SU-DHL-6 (cell line): ENCODE measurements around the gene PCSK2.

Experiments
- EZH2phosphoT487 ChIP-seq: fragments of 200-600 bp; sonication (generic), shearing (Covaris generic); conservative IDR thresholded peaks from 2 replicates; pipeline ENCODE4 v1.6.1; 2018; ENCODE audit warnings: mild to moderate bottlenecking, antibody characterized with exemption, low read length, moderate library complexity, mixed read lengths
- TF ChIP-seq, protein P1 (sequence below): fragments of 200-600 bp; sonication (generic); IDR thresholded peaks from one replicate; pipeline ENCODE4 v1.5.1; 2017; ENCODE audit warnings: antibody characterized with exemption, mild to moderate bottlenecking, low read length, moderate library complexity; ENCODE audit not compliant: insufficient read depth, poor library complexity, severe bottlenecking

DNA sequence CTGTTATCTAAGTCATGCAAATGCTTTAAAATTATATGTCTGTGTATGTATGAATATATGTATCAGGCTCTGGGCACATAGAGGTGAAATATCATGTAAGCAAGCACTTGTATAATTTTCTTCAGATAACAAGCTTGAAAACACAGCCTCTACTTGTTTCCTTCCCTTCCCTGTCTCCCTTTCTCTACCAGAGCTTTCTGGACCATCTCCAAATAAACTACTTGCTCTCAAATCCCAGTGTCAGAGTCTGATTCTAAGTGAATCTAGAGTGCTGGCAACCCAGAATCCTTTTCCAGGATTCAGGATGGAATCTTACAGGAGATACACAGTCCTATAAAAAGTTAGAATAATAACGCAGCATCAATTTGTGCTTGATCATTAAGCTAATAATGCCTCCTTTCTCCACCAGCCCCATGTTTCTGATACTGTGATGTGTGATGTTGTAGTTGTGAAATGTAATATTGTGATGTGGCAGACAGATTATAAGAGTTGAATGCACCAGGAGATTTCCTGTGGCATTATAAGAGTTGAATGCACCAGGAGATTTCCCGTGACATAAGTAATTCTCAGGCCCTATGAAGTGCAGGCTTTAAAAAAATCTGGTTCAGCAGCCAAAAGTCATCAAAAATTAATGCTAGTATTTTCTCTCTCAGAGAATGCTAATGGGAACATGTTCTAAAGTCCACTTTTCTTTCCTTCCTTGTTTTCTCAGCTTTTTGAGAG, 89.6 kb downstream of the PCSK2 start:
- TF ChIP-seq, protein P1, sequence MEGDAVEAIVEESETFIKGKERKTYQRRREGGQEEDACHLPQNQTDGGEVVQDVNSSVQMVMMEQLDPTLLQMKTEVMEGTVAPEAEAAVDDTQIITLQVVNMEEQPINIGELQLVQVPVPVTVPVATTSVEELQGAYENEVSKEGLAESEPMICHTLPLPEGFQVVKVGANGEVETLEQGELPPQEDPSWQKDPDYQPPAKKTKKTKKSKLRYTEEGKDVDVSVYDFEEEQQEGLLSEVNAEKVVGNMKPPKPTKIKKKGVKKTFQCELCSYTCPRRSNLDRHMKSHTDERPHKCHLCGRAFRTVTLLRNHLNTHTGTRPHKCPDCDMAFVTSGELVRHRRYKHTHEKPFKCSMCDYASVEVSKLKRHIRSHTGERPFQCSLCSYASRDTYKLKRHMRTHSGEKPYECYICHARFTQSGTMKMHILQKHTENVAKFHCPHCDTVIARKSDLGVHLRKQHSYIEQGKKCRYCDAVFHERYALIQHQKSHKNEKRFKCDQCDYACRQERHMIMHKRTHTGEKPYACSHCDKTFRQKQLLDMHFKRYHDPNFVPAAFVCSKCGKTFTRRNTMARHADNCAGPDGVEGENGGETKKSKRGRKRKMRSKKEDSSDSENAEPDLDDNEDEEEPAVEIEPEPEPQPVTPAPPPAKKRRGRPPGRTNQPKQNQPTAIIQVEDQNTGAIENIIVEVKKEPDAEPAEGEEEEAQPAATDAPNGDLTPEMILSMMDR = no peak
- TF ChIP-seq EZH2phosphoT487 = no peak
